Renal cortical epithelial cell (primary cell): ENCODE measurements around the gene AKT3. TPM values are rescaled to one million over a fixed set of nuclear protein-coding genes. Genes with fewer than 3 reads are reported as not detected.

Source experiments
- DNase-seq: peaks from one replicate; pipeline ENCODE4 v3.0.0-alpha.2; 2011; ENCODE audit warnings: low read depth
- total RNA-seq: library from RNA; depleted of rRNA; stranded (reverse); fragments of >200 nt; gene quantifications from 2 replicates; pipeline ENCODE4 v1.2.3, GENCODE V29; 2014

AKT3 gene
- total RNA-seq, 1 donor from 2014 or later = 53.2 TPM

- peak; percentile 36 for DNase-seq
Measured at GRCh38 chr1:243731974-243732625, 117.9 kb downstream of the AKT3 start.

GRCh38 chr1:243731301-243731891 is 118.6 kb downstream of the AKT3 start:
- DNase-seq = peak; percentile 29

GRCh38 chr1:243730487-243731150 is 119.4 kb downstream of the AKT3 start:
- DNase-seq = no peak

- no peak for DNase-seq
Measured at GRCh38 chr1:243729956-243730355, 120.1 kb downstream of the AKT3 start.

GRCh38 chr1:243727503-243728203 is 122.4 kb downstream of the AKT3 start:
- no peak for DNase-seq

GRCh38 chr1:243726806-243727502 is 123.1 kb downstream of the AKT3 start:
- DNase-seq = no peak

GRCh38 chr1:243725846-243726245 is 124.2 kb downstream of the AKT3 start:
- no peak for DNase-seq

GRCh38 chr1:243725075-243725474 is 125.0 kb downstream of the AKT3 start:
- DNase-seq = no peak

- no peak for DNase-seq
Measured at GRCh38 chr1:243723458-243724043, 126.5 kb downstream of the AKT3 start.

- DNase-seq = no peak
Measured at GRCh38 chr1:243723050-243723449, 127.0 kb downstream of the AKT3 start.

- DNase-seq = no peak
Measured at GRCh38 chr1:243719476-243719875, 130.6 kb downstream of the AKT3 start.

GRCh38 chr1:243718893-243719292 is 131.2 kb downstream of the AKT3 start:
- DNase-seq = peak; percentile 72

- DNase-seq = no peak
Measured at GRCh38 chr1:243718022-243718421, 132.0 kb downstream of the AKT3 start.

GRCh38 chr1:243716906-243717305 is 133.1 kb downstream of the AKT3 start:
- no peak for DNase-seq

- no peak for DNase-seq
Measured at GRCh38 chr1:243715285-243715684, 134.8 kb downstream of the AKT3 start.

GRCh38 chr1:243713470-243714186 is 136.4 kb downstream of the AKT3 start:
- no peak for DNase-seq

- no peak for DNase-seq
Measured at GRCh38 chr1:243712941-243713340, 137.1 kb downstream of the AKT3 start.

GRCh38 chr1:243712242-243712641 is 137.8 kb downstream of the AKT3 start:
- no peak for DNase-seq

GRCh38 chr1:243710467-243710866 is 139.6 kb downstream of the AKT3 start:
- no peak for DNase-seq

- no peak for DNase-seq
Measured at GRCh38 chr1:243708210-243708609, 141.8 kb downstream of the AKT3 start.

- DNase-seq = no peak
Measured at GRCh38 chr1:243706563-243706962, 143.5 kb downstream of the AKT3 start.
